GM18858 (cell line): ENCODE measurements around the gene SERINC5.

ENCODE experiments used
- ATAC-seq: cut with Tn5 transposase; IDR thresholded peaks from one replicate; pipeline ENCODE4 v1.9.1; 2021; ENCODE audit not compliant: unreplicated experiment

Gene SERINC5

DNA sequence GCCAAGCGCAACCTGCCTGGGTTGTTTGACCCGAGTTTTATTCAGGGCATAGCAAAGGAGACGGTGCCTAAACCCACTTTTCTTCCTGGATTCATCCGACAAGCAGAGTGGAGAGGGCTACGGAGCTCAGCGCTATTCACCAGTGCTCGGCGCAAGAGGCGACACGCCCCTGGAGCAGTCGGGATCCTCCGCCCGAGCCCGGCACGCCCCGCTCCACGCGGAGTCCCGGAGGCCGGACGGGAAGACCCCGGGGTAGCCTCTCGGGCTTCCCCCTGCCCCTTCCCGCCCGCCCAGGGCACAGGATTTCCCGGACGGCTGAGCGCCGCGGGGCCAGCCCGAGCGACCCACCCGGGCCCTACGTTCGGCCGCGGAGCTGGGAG lies 427 bp downstream of the SERINC5 start:
- ATAC-seq, result peak; percentile 18

DNA sequence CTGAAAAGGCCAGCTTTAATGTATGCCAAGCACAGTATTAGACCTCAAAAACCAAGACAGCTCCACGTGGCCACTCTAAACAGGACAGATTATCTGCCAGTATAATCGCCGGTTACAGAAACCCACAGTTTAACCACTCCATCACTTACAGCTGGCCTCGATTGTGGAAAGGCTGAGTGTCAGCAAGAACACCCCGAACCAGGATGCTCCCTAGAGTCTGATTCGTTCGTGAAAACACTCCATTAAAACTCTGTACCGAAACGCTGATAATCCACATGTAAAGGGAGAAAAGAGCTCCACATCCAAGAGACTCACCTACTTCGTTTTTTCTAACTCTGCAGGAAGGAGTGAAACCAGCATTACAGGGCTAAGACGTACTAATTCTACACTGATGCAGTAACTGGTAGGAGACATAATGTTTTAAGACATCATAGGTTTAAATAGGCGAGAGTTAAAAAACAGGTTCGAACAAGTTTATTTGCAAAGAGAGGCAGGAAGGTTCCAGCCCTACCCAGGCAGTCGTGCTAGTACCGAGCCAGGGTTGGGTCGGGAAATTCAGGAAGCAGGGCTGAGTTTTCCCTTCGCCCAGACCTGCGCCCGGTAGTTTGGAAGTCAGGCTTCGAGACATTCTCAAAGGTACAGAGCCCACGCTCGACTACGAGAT lies 949 bp downstream of the SERINC5 start:
- ATAC-seq, result no peak

DNA sequence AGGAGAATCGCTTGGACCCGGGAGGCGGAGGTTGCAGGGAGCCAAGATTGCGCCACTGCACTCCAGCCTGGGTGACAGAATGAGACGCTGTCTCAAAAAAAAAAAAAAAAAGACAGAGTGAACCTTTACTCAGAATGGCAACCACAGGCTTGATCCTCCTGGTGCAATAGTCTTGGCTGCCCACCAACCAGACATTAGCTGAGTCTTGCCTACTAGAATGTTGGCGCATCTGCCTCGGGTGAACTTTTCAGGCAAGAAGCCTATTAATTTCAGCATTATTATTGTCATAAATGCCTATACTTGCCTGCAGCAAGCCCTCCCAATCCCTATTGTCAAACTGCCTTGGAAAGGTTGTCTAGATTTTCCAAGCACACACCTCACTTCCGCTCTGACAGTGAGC lies 4.2 kb downstream of the SERINC5 start:
- no peak for ATAC-seq

DNA sequence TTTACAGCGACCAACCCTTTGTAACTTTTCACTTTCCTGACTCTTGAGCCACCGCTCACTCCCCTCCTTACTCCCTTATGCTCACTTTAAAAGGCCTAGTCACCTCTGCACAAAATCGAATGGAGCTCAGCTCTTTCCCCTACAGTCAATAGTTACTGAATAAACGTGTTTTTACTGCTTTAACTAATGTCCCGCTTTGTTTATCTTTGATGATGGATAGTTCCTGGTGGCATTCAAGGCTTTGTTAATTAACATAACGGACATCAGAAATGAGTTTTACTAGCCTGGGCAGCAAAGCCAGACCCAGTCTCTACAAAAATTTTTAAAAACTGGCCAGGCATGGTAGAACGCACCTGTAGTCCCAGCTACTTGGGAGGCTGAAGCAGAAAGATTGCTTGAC lies 5.0 kb downstream of the SERINC5 start:
- no peak for ATAC-seq

DNA sequence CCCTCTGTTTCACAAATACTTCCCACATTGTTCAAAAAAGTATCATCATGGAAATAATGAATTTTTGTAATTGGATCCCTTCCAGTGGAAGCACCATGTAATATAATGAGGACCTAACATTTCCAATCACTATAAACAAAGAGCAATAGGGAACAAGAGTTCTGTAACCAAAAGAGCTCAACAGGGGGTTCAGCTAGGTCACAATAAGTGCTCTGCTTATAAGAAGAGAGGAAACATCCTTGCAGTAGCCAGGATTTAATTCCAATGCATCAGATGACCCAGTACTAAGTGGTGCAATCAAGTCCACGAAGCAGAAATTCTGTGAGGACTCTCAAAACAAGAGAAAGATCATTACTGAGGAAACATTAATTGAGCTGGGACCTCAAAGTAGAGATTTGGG lies 5.9 kb downstream of the SERINC5 start:
- no peak for ATAC-seq

DNA sequence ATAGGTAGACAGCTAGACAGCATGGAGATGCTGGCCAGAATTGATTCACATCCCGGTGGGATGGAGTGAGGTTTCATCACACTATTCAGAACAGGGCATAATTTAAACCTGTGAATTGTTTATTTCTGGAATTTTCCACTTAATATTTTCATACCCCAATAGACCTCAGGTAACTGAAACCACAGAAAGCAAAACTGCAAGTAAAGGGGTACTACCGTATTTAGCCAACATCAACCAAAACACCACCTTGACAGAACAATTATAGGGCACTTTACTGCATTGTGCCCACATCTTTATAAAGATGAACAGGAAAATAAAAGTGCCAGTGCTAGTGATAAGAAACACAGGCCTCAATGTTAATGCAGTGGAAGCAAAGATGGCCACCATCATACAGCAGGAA lies 7.5 kb downstream of the SERINC5 start:
- ATAC-seq, result no peak

DNA sequence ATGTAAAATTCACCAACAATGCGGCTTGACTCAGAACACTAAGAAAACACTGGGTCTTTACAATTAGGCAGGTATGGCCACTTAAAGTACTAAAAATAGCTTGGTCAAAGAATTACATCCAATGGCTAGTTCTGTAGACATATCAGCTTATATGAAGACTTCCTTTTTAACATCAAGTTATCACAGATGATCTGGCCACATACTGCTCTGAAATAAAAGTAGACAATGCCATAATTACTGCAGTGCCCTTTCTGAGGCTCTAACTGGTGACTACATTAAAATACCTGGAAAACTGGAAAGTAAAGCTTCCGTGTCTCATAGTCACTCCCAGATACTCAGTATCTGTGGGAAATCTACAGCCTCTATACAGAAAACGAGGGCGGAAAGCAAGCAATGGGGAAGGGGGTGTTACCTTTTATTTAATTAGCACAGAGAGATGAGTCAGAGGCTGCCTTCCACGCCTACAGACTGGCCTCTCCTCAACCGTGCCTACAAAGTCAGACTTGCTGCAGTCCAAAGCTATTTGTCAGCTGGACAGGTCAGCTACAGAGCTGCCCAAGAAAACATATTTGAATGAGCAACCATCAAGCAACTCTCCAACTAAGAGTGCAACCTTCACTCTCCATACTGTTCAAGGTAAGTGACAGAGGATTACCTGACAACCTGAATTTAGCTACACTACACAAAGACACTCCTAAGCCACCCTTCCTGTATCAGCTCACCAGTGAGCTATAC lies 8.7 kb downstream of the SERINC5 start:
- ATAC-seq, result peak; percentile 71

DNA sequence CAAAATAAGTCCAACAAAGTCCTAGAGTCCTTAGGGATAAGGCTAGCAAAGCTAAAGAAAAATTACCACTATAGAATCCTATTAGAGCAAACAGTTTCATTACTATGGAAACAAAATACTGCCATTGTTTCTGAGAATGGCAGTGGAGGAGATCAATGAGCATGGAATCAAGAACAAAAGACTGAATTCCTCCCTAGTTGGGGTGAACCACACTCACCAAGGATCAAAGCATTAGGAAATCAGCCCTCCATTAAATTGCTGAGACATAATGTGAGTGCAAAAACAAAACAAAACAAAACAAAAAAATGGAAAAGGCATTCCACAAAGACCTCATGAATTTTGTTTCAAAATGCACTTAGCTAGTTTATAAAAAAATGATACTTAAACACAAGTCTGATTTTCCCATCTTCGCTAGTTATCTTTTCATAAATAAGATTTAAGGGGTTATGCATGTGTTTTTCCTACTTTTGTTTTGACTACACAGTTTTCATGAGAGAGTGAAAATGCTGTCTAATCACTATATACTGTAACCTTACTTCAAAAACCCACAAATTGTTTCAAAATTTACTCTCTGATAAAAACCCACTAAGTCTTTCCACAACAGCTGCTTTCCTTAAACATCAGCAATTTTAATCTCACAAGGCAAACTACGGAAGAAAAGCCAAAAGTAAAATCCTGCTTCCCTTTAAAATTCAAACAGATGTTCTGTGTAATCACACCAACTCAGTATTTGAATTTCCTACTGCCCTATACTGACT lies 9.7 kb downstream of the SERINC5 start:
- no peak for ATAC-seq

DNA sequence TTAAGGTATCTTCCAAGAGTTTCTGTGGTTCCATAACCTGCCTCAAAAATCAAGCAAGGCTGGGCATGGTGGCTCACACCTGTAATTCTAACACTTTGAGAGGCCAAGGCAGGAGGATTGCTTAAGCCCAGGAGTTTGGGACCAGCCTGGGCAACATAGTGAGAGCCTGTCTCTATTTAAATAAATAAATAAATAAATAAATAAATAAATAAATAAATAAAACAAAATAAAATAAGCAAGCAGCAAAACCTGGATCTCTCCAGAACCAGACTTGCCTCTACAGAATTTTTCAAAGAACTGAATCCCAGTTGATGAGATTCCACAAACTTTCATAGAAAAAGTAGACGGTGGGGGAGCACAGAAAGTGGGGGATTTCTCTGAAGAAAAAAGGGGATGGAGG lies 12.3 kb downstream of the SERINC5 start:
- ATAC-seq, result no peak

DNA sequence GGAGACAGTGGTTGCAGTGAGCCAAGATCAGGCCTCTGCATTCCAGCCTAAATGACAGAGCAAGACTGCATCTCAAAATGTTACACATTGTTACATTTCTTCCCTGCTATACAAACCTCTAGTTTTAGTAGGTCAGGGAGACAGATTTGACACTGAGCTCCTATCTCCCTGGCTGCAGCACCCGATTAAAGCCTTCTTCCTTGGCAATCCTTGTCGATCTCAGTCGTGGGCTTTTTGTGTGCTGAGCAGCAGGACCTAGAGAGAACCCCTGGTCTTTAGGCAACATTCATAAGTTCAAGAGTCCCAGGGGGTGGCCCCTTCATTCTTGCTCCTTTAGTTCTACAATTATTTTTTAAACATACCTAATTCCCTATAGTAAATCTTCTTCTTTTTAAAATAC lies 13.0 kb downstream of the SERINC5 start:
- no peak for ATAC-seq

DNA sequence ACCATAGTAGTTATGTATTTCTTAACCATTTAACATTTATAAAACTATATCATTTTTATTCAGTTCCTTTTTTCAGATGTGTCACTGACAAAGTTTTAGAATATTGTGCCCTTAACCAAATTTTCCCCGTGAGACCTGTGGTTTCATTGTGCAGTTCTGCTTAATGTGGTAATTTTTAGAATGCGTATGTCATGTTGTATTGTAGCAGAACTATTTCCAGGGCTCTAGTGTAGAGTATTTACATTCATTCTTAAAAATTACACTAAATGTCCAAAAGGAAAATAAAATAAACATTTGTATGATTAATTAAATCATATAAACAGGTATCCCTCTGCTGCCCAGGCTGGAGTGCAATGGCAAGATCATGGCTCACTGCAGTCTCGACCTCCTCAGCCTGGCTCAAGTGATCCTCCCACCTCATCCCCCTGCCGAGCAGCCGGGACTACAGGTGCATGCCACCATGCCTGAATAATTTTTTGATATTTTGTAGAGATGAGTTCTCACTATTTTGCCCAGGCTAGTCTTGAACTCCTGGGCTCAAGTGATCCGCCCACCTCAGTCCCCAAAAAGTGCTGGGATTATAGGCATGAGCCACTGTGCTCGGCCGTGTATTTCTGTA lies 15.4 kb downstream of the SERINC5 start:
- ATAC-seq, result no peak

DNA sequence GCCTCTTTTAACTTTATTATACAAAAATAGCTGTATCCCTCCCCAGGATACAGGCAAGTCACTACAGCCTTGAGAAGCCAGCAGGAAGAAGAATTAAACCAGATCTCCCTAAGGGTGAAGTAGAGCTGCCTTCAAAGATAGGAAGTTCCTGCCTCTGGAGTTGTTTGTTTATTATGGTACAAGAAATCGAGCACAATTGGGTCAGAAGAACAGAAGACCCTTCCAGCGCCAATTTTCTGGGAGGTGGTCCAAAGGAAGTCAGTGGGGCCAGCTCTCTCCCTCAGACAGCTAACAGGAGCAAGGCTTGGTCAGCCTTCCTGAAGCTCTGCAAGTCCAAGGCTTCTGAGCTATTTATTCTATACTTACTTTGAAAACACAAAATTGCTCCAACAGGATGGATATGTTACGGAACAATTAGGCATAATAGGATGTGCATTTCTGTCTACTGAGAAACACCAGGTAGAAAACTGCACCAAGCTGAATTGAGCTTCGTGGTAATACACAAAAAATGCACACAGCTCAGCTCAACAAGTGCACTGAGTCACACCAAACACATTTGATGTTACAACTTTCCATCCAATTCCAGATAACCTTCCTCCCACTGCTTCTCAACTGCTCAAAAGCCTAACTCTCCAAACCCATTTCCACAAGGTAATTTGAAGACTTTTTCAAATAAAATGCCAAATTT lies 16.0 kb downstream of the SERINC5 start:
- ATAC-seq, result no peak

DNA sequence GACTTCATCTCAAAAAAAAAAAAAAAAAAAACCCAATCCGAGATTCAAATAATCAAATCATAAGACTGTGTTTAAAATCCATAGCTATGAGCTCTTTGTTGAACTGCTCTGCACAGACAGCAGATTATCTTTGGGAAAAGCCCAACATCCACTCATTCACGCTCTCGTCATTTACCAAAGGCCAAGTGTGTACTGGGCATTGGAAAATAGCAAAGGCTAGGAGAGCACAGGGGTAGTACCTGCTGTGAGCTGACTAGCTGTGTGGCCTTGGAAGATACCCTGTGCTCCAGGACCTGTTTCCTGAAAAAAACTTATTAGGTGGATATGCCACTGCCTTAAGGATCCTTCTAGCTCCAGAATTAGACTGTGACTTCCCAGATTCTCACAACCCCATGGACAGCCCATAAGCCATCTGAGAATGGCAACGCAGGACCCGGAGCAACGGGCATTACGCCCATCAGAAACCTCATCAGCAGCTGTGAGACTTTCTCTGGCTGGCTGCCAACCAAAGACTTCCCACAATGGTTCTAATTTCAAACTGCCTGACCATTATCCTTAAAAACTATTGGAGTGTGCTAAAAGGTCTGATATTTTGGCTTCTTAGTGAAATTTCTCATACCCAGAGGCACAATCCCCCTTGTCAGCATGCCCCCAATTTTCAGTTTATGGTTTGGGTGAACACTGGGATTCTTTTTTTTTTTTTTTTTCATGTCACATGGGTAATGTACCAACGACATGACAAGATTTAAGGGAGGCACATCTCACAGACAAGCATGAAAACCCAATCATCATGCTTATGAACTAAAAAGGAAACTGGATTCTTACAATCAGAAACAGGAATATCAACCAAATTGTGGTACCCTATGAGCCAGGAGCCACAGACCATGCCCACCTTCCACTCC lies 16.8 kb downstream of the SERINC5 start:
- ATAC-seq, result no peak

DNA sequence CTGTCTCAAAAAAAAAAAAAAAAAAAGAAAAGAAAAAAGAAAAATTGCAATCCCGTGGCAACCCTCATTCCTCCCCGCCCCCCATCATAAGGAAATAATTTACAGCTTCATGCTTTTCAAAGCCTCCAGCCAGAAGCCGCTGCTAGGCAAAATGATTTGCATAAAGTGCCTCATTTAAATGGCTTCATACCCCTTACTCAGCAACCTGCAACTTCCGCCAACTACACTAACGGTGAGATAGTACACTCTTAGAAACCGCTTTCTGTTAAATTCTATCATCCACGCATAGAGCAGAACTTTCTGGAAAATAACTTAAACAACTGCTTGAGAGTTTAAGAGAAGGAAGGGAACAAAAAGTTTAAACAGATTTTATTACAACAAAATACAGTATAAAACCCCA lies 17.8 kb downstream of the SERINC5 start:
- no peak for ATAC-seq

DNA sequence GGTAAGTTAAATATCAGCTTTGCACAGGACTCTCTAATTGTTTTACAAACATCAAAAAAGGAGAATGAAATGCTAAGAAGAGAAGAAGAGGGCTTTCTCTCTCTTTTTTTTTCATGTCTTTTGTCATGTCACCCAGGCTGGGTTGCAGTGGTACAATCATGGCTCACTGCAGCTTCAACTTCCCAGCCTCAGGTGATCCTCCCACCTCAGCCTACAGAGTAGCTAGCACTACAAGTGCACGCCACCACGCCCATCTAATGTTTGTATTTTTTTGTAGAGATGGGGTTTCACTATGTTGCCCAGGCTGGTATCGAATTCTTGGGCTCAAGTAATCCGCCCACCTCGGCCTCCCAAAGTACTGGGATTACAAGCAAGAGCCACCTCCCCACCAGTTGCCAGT lies 18.6 kb downstream of the SERINC5 start:
- ATAC-seq, result no peak

DNA sequence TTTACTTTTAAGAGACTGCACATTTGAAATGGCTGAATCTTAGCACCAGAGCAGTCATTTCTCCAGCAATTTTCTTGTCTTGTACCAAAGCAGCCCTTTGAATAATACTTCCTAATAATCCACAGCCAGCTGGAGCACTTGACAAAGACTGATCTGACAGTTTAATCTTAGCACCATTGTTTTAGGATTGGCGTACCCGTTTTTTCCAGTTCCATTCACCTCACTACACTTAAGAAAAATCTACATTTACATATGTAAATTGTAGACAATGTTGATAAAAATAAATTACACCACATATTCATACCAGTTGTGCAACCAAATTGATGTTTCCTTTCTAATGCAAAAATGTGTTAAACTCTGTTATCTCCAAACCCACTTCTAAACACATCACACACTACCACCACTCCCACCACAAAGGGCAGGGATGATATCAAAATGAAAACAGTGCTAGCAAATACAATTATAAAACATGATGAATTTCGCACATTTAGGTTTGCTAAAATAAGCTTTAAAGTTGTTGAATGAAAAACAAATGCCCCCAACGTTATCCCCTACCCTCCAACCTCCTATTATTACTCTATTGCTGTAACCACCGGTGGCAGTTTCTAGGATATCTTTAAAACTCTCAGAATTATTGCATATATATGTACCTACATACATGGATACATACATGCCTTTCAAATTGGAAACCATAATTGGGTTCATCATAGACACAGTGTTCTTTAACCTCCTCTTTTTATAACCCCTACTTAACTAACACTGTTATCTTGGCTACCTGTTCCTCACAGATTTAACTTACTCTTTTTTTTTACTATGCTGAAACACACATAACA lies 21.5 kb downstream of the SERINC5 start:
- ATAC-seq, result no peak

DNA sequence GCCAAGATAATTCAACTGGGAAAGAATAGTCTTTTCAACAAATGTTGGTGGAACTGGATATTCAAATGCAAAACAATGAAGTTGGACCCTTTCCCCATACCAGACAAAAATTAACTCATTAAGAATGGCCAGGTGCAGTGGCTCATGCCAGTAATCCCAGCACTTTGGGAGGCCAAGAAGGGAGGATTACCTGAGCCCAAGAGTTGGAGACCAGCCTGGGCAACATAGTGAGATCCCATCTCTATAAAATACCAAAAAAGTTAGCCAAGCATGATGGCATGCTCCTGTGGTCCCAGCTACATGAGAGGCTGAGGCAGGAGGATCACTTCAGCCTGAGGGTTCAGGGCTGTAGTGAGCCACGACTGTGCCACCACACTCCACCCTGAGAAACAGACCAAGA lies 24.2 kb downstream of the SERINC5 start:
- ATAC-seq, result no peak

DNA sequence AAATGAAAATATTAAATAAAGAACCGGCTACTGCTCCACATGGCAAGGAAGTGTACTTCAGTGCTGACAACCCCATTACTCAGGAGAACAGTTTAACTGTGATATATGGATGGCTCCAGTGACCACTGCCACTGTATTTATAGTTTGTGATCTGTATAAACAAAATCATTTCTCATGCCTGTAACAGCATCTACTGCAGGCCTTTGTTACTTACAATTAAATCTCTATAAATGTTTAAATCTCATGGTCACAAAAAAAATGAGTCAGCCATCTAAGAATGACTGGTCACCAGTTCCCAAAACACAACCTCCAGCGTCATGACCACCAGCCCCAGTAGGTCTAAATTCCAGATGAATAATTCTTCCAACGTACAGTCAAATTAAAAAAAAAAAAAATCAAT lies 24.6 kb downstream of the SERINC5 start:
- no peak for ATAC-seq

DNA sequence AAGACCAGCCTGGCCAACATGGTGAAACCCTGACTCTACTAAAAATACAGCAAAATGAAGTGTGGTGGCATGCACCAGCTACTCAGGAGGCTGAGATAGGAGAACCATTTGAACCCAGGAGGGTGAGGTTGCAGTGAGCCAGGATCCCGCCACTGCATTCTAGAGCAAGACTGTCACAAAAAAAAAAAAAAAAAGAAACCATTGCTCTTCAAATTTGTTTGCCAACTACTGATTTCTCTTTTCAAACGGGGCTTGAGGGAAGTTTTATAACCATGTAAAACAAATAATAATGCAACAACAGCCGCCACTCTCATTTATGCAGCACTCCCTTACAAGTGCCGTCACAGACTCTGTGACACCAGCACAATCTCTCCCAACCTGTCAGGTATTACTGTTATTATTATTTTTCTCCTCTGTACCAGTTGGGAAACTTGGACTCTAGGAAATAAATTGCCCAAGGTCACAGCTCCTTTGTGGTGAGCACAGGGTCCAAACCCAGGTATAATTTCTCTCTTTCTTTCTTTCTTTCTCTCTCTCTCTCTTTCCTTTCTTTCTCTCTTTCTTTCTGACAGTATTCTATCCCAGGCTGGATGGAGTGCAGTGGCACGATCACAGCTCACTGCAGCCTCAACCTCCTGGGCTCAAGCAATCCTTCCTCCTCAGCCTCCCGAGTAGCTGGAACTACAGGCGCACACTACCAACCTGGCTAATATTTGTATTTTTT lies 25.4 kb downstream of the SERINC5 start:
- ATAC-seq, result no peak
